Karpas-422 (cell line): ENCODE results near the gene CCSER1. TPM values are rescaled to one million over a fixed set of nuclear protein-coding genes. Genes with fewer than 3 reads are reported as not detected.

Experiments
- DNase-seq: peaks from one replicate; pipeline ENCODE4 v3.0.0-alpha.2; 2015
- H2AFZ ChIP-seq: fragments of 200-600 bp; sonication (generic); 2 replicates; pipeline ENCODE4 v1.6.1; 2014; ENCODE audit warnings: antibody characterized with exemption, low read length, mixed read lengths
- H3K27ac ChIP-seq: fragments of 200-600 bp; sonication (generic); 2 replicates; pipeline ENCODE4 v1.5.1; 2014; ENCODE audit warnings: mild to moderate bottlenecking, low read length, moderate library complexity
- H3K27me3 ChIP-seq: fragments of 200-600 bp; sonication (generic); 2 replicates; pipeline ENCODE4 v1.6.1; 2014; ENCODE audit warnings: low read length, mixed read lengths
- H3K36me3 ChIP-seq: fragments of 200-600 bp; sonication (generic); 2 replicates; pipeline ENCODE4 v1.6.1; 2014; ENCODE audit warnings: low read length, mixed read lengths; ENCODE audit not compliant: insufficient read depth
- H3K4me1 ChIP-seq: fragments of 200-600 bp; sonication (generic); 2 replicates; pipeline ENCODE4 v1.6.1; 2014; ENCODE audit warnings: mild to moderate bottlenecking, low read length, mixed read lengths
- H3K4me2 ChIP-seq: fragments of 200-600 bp; sonication (generic); 2 replicates; pipeline ENCODE4 v1.6.1; 2014; ENCODE audit warnings: low read length, low read depth, mild to moderate bottlenecking; ENCODE audit not compliant: poor library complexity, severe bottlenecking
- H3K4me3 ChIP-seq: fragments of 200-600 bp; sonication (generic); 2 replicates; pipeline ENCODE4 v1.5.1; 2014; ENCODE audit warnings: mild to moderate bottlenecking, antibody characterized with exemption, low read length, mixed read lengths
- H3K79me2 ChIP-seq: fragments of 200-600 bp; sonication (generic); 2 replicates; pipeline ENCODE4 v1.6.1; 2014; ENCODE audit warnings: mild to moderate bottlenecking, low read length, mixed read lengths
- H3K9ac ChIP-seq: fragments of 200-600 bp; sonication (generic); 2 replicates; pipeline ENCODE4 v1.6.0; 2014; ENCODE audit warnings: low read length
- H3K9me2 ChIP-seq: fragments of 200-600 bp; sonication (generic), shearing (Covaris generic); replicated peaks from 2 replicates; pipeline ENCODE4 v1.6.0; 2014; ENCODE audit warnings: mild to moderate bottlenecking, low read length, moderate library complexity; ENCODE audit not compliant: insufficient read depth
- H3K9me3 ChIP-seq: fragments of 300-700, 200-600 bp; sonication (generic); 2 replicates; pipeline ENCODE4 v1.6.1; 2014; ENCODE audit warnings: low read length, mixed read lengths
- H4K20me1 ChIP-seq: fragments of 200-600 bp; sonication (generic); 2 replicates; pipeline ENCODE4 v1.6.1; 2014; ENCODE audit warnings: mild to moderate bottlenecking, antibody characterized with exemption, low read length, low read depth; ENCODE audit not compliant: insufficient read depth
- total RNA-seq: library from RNA; depleted of rRNA; stranded (reverse); fragments of >200 nt; shearing (Covaris generic); gene quantifications from 2 replicates; pipeline ENCODE4 v1.2.3, GENCODE V29; 2014; ENCODE audit warnings: low replicate concordance

CCSER1 gene
- total RNA-seq, 1 experiment from 2014 or later: 3.6 TPM

GRCh38 chr4:90996813-90997212 is 869.6 kb downstream of the CCSER1 start:
- H3K4me1 ChIP-seq: no peaks in the 10 kb centered on the region
- H3K27me3 ChIP-seq: no peaks in the 10 kb centered on the region
- no peaks in the 10 kb centered on the region for H3K79me2 ChIP-seq
- H3K4me2 ChIP-seq: no peak overlapping the region
- peaks cover 25% of the 10 kb centered on the region for H3K9me3 ChIP-seq
- no peak for DNase-seq
- no peak overlapping the region for H3K27ac ChIP-seq
- no peaks in the 10 kb centered on the region for H3K36me3 ChIP-seq
- H3K9me2 ChIP-seq: no peaks in the 10 kb centered on the region
- no peaks in the 10 kb centered on the region for H4K20me1 ChIP-seq
- no peak overlapping the region for H3K9ac ChIP-seq
- no peak overlapping the region for H2AFZ ChIP-seq
- H3K4me3 ChIP-seq: no peak overlapping the region

- Histone ChIP-seq H3K9ac (no peak overlapping the region), H3K4me2 (no peak overlapping the region), H3K27me3 (no peaks in the 10 kb centered on the region), H3K9me2 (no peaks in the 10 kb centered on the region), H3K4me1 (no peaks in the 10 kb centered on the region), H3K4me3 (no peak overlapping the region), H4K20me1 (no peaks in the 10 kb centered on the region), H3K79me2 (no peaks in the 10 kb centered on the region), H2AFZ (no peak overlapping the region), H3K27ac (no peak overlapping the region), H3K9me3 (peaks cover 3% of the 10 kb centered on the region; the same call in 1 of the 2 replicates), H3K36me3 (no peaks in the 10 kb centered on the region)
- DNase-seq: no peak
Measured at GRCh38 chr4:91015861-91016260, 888.7 kb downstream of the CCSER1 start.

DNA sequence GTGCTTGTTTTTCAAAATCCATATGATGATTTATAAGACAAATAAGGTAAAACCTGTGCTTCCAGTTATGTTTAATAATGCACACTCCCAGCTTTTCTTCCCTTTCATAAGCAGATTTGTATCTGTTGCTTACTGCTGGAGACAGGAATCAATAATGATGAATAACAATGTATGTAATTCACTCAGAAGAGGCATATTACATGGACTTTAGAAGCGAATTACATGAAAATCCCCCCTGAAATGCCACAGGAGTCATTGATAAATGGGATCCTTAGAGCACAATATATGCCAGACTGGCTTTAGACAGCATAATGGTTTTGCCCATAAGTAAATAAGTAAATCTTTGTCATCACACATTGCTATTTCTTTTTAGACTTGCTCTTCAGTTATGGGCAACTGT is 892.3 kb downstream of the CCSER1 start:
- no peaks in the 10 kb centered on the region for H3K79me2 ChIP-seq
- H3K4me1 ChIP-seq: no peaks in the 10 kb centered on the region
- no peak overlapping the region for H3K4me2 ChIP-seq
- H3K36me3 ChIP-seq: no peaks in the 10 kb centered on the region
- H3K9me3 ChIP-seq: peaks cover 3% of the 10 kb centered on the region; the same call in 1 of the 2 replicates
- DNase-seq: no peak
- H3K27me3 ChIP-seq: no peaks in the 10 kb centered on the region
- H3K9me2 ChIP-seq: no peaks in the 10 kb centered on the region
- no peak overlapping the region for H2AFZ ChIP-seq
- H3K27ac ChIP-seq: no peak overlapping the region
- no peaks in the 10 kb centered on the region for H4K20me1 ChIP-seq
- H3K9ac ChIP-seq: no peak overlapping the region
- no peak overlapping the region for H3K4me3 ChIP-seq

- no peak overlapping the region for H3K4me2 ChIP-seq
- no peaks in the 10 kb centered on the region for H3K4me1 ChIP-seq
- no peaks in the 10 kb centered on the region for H4K20me1 ChIP-seq
- H3K27ac ChIP-seq: no peak overlapping the region
- no peaks in the 10 kb centered on the region for H3K36me3 ChIP-seq
- DNase-seq: no peak
- H3K79me2 ChIP-seq: no peaks in the 10 kb centered on the region
- no peak overlapping the region for H2AFZ ChIP-seq
- H3K9ac ChIP-seq: no peak overlapping the region
- H3K9me2 ChIP-seq: no peaks in the 10 kb centered on the region; the same call in 1 of the 2 replicates
- H3K9me3 ChIP-seq: no peaks in the 10 kb centered on the region
- H3K27me3 ChIP-seq: no peaks in the 10 kb centered on the region
- H3K4me3 ChIP-seq: no peak overlapping the region
Measured at GRCh38 chr4:91025241-91026148, 898.3 kb downstream of the CCSER1 start.

DNA sequence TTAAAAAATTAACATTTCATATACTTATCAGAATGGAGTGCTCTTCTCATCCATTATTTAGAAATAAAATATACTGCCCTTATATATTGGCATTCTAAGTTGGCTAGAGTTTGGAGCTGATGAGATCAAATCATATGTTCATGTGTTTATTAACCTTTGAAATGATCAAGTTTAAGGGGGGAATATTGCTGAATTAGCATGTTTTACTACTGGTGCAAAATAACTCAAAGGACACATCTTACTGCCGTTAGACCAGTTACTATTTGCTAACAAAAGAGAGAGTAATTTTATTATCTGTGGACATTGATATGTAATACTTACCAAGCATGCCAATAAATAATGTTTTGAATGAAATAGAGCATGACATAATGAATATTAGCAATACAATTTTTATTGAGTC is 901.0 kb downstream of the CCSER1 start:
- Histone ChIP-seq H3K4me2 (no peak overlapping the region), H4K20me1 (no peaks in the 10 kb centered on the region), H3K27me3 (no peaks in the 10 kb centered on the region), H3K9ac (no peak overlapping the region), H3K9me3 (no peaks in the 10 kb centered on the region), H3K9me2 (no peaks in the 10 kb centered on the region; the same call in 1 of the 2 replicates), H3K79me2 (no peaks in the 10 kb centered on the region), H3K4me1 (no peaks in the 10 kb centered on the region), H2AFZ (no peak overlapping the region), H3K36me3 (no peaks in the 10 kb centered on the region), H3K27ac (no peak overlapping the region), H3K4me3 (no peak overlapping the region)
- DNase-seq: no peak

DNA sequence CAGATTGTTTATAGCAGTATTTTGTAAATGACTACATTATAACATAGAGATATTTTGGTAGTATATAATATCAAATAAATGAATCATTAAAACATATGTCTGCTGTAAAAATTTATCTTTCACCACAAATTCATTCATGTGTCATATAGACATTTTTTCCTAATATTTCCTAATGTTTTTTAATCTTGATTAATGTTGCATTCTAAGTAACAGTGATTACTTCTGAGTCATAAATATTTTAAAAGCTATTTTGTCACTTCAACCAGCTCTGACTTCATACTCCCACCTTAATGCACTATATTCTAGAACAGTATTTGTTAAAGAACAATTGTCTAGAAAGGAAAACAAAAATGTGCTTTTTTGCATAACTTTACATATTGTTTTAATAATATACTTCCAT is 904.6 kb downstream of the CCSER1 start:
- Histone ChIP-seq H4K20me1 (no peaks in the 10 kb centered on the region), H3K9ac (no peak overlapping the region), H3K79me2 (no peaks in the 10 kb centered on the region), H3K4me1 (no peaks in the 10 kb centered on the region), H3K36me3 (no peaks in the 10 kb centered on the region), H2AFZ (no peak overlapping the region), H3K9me3 (no peaks in the 10 kb centered on the region; the same call in 1 of the 2 replicates), H3K27me3 (no peaks in the 10 kb centered on the region), H3K4me3 (no peak overlapping the region), H3K27ac (no peak overlapping the region), H3K4me2 (no peak overlapping the region), H3K9me2 (no peaks in the 10 kb centered on the region; the same call in 1 of the 2 replicates)
- DNase-seq: no peak

DNA sequence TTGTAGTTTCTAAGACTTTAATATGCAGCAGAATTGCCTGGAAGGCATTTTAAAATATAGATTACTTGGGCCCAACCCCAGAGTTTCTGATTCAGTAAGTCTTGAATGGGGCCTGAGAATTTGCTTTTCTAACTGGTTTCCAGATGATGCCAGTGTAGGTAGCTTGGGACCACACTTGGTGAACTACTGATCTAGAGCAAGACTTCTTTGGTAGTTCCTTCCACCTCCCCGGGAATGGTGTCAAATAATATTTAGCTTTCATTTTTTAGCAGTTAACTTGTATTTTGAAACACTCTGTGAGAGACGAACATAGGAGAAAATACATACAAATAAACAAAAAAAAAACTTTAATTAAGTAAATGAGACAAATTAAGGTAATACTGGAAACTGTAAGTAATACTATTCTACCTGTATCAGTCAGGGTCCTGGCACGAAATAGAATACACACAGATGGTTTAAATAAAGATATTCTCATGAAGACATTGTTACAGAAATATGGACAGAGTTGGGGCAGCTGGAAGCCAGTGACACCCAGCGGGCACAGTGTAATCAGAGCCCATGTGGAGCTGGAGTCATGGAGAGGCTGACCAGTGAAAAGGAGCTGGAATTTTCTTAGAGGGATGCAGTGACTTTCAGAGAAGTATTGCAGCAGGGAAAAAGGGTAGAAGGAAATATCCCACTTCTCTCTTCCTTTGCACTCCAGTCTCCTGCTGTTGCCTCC is 905.7 kb downstream of the CCSER1 start:
- no peaks in the 10 kb centered on the region for H3K36me3 ChIP-seq
- H4K20me1 ChIP-seq: no peaks in the 10 kb centered on the region
- no peak overlapping the region for H3K4me3 ChIP-seq

GRCh38 chr4:91035276-91035675 is 908.1 kb downstream of the CCSER1 start:
- H3K4me2 ChIP-seq: no peak overlapping the region
- H2AFZ ChIP-seq: no peak overlapping the region
- H3K9me3 ChIP-seq: no peaks in the 10 kb centered on the region; the same call in 1 of the 2 replicates
- H3K36me3 ChIP-seq: no peaks in the 10 kb centered on the region
- H4K20me1 ChIP-seq: no peaks in the 10 kb centered on the region
- H3K79me2 ChIP-seq: no peaks in the 10 kb centered on the region
- H3K27me3 ChIP-seq: no peaks in the 10 kb centered on the region
- H3K9me2 ChIP-seq: no peaks in the 10 kb centered on the region
- H3K4me1 ChIP-seq: no peaks in the 10 kb centered on the region
- H3K27ac ChIP-seq: no peak overlapping the region
- no peak for DNase-seq
- H3K9ac ChIP-seq: no peak overlapping the region
- no peak overlapping the region for H3K4me3 ChIP-seq

More for the DNA sequence above, 905.7 kb downstream of the CCSER1 start:
- Histone ChIP-seq H3K4me2 (no peak overlapping the region), H3K27me3 (no peaks in the 10 kb centered on the region), H3K9me3 (no peaks in the 10 kb centered on the region; the same call in 1 of the 2 replicates), H3K27ac (no peak overlapping the region), H3K79me2 (no peaks in the 10 kb centered on the region), H3K4me1 (no peaks in the 10 kb centered on the region), H3K9me2 (no peaks in the 10 kb centered on the region; the same call in 1 of the 2 replicates), H2AFZ (no peak overlapping the region), H3K9ac (no peak overlapping the region)
- no peak for DNase-seq
